ENCODE results near the gene DOCK9.

DNA sequence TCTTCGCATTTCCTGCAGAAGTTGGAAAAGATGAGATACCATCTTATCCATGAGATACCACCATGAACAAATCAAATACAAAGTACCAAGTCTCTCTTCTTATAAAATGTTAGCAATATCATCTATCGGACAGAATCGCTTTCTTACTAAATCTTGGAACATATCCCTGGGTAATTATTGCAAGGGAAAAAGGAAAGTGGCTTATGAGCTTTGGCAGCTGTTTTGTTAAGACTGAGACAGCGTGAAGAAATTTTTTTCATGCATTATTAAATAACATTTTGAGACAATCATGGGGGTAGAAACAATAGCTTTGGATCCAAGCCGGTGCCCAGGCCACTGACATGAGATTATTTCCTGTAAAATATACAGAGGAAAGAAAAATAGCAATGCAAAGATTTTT lies 84.5 kb downstream of the DOCK9 start:
- TF ChIP-seq POLR2AphosphoS5 (IDR thresholded peaks at IDR 0.05) (no peak), POLR2A (IDR thresholded peaks at IDR 0.05) (no peak)
- TF ChIP-seq, protein P1, sequence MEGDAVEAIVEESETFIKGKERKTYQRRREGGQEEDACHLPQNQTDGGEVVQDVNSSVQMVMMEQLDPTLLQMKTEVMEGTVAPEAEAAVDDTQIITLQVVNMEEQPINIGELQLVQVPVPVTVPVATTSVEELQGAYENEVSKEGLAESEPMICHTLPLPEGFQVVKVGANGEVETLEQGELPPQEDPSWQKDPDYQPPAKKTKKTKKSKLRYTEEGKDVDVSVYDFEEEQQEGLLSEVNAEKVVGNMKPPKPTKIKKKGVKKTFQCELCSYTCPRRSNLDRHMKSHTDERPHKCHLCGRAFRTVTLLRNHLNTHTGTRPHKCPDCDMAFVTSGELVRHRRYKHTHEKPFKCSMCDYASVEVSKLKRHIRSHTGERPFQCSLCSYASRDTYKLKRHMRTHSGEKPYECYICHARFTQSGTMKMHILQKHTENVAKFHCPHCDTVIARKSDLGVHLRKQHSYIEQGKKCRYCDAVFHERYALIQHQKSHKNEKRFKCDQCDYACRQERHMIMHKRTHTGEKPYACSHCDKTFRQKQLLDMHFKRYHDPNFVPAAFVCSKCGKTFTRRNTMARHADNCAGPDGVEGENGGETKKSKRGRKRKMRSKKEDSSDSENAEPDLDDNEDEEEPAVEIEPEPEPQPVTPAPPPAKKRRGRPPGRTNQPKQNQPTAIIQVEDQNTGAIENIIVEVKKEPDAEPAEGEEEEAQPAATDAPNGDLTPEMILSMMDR (IDR thresholded peaks at IDR 0.05), result no peak

Data from upper lobe of left lung (tissue), 4 donors.